Nucleus accumbens (tissue), 56 donors: ENCODE measurements around the gene TBC1D23.
A peak's percentile ranks its signal among the peaks of the same experiment; 100 is the strongest.
"Not testable (repeated sequence)": the region's sequence is repeated elsewhere in the genome, so short reads cannot be mapped to it uniquely, and the experiment has no call there.

Experiments
- DNase-seq, 56 donors: peaks; one replicate each; lab custom pipeline; 2025; lab: John Stamatoyannopoulos, UW

The TBC1D23 gene

DNA sequence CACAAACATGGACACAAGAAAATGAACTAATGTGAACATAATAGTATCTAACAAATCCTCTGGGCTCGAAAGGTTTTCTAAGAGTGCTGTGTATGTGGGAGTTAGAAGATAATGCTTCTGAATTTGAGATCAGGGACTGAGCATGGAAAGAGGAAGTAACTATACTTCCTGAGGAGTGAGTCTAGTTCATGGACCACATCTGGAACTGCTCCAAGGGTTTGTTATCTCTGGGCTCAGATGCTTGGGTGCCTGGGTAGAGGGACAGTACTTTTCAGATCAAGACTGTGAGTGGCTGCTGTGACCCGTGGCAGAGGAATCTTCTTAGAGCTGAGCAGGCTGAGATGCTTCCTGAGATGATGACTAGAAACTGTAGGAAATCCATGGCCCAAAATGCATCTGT lies 28.5 kb downstream of the TBC1D23 start:
- no peak for DNase-seq

DNA sequence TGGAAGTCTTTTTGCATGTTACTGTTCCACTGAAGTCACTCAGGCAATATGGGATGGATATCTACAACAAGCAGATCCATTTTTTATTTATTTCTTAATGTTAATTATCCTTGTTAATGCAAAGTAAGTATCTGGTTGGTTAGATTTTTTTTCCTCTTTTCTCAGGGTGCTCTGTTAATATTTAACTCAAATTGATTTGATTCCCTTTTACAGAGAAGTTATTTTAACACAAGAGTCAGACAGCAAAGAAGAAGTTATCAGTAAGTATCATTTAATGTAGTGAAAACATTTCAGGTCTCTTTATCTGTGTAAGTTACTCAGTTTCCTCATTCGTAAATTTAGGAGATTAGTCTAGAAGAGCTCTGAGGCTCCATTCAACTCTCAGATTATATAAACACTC lies 34.3 kb downstream of the TBC1D23 start:
- DNase-seq: no peak

DNA sequence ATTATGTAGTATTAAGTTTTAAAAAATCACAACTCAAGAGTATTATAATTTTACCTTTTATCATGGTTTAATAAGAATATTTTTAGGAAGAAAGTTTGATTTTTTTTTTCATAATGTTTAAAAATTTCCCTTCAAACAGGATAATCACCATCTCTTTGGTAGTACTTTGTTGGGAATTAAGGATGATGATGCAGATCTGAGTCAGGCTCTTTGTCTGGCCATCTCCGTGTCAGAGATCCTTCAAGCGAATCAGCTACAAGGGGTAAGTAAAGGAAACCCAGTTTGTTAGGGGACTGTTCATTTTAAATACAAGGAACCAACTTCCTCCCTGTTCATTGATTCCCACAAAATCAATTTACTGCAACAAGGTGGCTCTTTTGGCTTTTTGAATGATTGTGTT lies 37.0 kb downstream of the TBC1D23 start:
- no peak for DNase-seq

DNA sequence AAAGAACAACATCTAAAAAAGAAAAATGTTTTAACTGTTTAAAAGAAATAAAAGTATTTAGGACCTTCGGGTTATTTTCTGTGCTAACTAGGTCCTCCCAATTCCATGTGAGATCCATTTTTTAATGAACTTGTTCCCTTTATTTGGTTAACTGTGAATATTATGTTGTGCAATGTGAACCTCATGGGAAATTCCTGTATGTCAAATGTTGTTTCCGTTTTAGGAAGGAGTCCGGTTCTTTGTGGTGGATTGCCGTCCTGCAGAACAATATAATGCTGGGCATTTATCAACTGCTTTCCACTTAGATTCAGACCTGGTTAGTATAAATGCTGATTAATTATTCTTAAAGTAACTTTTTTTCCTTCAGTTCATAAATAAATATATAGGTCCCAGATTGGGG lies 38.2 kb downstream of the TBC1D23 start:
- DNase-seq: no peak

DNA sequence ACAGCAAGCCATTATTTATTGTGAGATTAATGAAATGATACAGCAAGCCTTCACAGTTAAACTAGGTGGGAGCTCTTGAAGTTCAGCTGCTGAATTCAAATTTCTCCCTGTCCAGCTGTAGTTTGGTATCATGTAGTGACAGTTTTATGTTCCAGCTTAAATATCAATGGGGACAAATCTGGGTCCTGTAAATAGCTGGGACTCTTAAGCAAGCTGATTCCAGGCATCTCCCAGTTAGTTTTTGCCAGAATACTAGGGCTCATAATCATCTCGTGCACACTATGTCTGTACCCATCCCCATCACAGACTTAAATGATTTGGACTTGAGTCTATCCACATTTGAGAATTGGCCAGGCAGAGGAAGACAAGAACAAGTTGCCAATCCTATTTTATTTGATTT lies 45.9 kb downstream of the TBC1D23 start:
- DNase-seq: no peak

DNA sequence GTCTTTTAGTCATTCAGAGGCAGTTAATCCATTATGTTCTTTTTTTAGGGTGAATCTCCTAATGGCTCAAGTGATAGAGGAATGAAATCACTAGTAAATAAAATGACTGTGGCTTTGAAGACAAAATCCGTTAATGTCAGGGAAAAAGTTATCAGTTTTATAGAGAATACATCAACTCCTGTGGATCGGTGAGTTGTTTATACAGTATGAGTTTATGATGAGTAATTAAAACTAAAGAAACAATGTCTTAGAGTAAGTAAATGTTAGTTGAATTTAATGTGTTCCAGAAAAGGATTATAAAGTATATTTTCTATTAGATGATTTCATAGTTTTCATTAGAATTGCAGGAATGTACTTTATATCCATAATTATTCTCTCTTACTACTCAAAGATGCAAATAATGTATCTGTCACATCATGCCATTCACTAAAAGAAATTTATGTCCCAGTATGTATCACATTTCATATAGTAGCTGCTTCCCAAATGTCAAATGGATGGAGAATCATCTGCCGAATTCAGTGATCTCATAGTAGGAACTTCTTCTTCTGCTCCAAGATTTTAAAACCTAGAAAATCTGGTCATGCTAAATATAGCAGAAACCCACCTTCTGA lies 49.7 kb downstream of the TBC1D23 start:
- DNase-seq: no peak

DNA sequence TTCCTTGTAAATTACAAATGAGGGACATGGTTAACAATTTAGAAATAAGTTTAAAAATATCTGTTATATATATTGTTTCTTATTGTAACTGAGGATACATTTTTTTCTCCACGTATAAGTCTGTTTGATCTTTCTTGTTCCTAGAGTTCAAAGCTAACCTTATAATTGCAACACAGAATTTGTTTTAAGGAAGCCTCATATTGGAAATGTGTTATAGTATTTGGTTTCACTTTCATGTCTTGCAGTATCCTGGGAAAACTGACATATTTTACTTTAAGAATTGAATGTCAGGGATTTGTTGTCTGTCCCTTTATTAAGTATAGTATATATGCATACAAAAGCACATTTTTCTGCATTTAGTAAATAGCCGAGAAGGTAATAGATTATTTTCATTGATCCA lies 50.2 kb downstream of the TBC1D23 start:
- DNase-seq: no peak

DNA sequence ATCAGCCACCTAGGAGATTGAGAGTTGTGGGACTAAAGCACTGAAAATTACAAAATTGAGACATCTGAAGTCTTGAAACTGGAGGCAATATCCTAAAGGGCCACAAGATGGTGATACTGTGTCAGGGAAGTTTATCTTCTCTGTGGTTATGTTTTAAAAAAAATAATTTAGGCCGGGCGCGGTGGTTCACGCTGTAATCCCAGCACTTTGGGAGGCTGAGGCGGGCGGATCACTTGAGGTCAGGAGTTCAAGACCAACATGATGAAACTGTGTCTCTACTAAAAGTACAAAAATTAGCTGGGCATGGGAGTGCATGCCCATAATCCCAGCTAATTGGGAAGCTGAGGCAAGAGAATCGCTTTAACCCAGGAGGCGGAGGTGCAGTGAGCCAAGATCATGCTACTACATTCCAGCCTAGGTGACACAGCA lies 55.9 kb downstream of the TBC1D23 start:
- DNase-seq: peak in 5 of 56 donors; percentile 7 to 41 (median 11)

DNA sequence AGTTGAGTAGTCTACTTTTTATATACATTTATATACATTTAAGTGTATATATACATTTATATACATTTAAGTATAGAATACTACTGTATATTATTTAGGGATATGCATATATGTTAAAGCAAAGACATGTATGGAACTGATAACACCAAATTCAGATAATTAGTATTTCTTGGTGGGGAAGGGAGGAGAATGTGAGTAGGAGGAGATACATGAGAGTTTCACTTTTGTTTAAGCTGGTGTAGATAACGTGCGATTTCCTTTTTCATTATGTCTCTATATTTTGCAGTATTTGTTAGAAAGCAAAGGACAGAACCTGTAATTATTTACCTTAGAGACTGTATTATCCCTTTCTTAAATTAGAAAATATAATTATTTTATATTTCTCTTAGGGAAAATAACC lies 57.1 kb downstream of the TBC1D23 start:
- DNase-seq: no peak

DNA sequence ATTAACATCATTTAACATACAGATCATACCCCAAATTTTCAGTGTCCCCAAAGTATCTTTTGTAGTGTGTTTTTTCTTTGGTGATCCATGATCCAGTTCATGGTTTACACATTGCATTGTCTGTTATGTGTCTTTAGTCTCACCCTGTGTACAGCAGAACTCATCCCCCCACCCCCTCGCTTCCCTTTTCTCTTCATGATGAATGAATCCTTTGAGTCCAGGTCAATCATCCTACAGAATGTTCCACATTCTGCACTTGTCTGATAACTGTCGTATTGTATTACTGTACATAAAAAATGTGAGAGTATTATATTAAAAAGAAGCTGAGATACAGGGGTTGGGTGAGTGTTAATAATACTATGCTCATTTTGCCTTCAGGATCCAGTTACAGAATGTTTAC lies 59.2 kb downstream of the TBC1D23 start:
- DNase-seq: no peak

DNA sequence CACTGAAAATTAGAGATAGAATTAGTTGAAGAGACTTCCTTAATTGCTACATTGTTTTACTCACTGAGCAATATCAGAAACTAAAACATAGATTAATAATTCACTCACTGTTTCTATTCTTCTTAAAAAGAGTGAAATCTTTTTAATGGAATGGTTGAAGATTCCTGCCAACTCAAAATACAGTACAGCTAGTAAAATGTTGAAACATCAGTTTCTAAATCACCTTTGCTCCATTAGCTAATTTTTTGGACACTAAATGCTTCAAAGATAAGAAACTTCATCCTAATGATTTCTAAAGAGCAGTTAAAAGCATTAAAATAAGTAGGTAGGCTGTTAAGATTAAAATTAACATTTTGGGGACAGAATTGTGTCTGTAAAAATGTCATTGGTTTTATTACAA lies 63.3 kb downstream of the TBC1D23 start:
- DNase-seq: no peak

DNA sequence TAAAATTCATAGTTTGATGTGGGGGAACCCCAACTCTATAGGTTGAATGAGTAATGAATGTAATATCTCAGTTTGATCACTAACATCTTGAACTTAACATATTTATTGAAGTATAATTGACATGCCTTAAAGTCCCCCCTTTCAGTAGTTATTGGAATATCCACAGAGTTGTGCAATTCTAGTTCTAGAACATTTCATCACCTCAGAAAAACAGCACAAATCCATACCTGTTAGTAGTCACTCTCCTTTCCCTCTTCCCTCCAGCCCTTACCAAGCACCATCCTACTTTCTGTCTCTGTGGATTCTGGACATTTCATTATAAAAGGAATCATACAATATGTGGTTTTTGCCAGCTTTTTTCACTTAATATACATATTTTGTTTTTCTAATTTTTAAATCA lies 65.0 kb downstream of the TBC1D23 start:
- no peak for DNase-seq

DNA sequence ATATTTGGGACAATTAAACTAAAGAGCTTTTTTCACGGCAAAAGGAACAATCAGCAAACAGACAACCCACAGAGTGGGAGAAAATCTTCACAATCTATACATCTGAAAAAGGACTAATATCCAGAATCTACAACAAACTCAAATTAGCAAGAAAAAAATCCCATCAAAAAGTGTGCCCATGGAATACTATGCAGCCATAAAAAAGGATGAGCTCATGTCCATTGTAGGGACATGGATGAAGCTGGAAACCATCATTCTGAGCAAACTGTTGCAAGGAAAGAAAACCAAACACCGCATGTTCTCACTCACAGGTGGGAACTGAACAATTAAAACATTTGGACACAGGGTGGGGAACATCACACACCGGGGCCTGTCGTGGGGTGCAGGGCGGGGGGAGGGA lies 66.6 kb downstream of the TBC1D23 start:
- DNase-seq: not testable (repeated sequence)

DNA sequence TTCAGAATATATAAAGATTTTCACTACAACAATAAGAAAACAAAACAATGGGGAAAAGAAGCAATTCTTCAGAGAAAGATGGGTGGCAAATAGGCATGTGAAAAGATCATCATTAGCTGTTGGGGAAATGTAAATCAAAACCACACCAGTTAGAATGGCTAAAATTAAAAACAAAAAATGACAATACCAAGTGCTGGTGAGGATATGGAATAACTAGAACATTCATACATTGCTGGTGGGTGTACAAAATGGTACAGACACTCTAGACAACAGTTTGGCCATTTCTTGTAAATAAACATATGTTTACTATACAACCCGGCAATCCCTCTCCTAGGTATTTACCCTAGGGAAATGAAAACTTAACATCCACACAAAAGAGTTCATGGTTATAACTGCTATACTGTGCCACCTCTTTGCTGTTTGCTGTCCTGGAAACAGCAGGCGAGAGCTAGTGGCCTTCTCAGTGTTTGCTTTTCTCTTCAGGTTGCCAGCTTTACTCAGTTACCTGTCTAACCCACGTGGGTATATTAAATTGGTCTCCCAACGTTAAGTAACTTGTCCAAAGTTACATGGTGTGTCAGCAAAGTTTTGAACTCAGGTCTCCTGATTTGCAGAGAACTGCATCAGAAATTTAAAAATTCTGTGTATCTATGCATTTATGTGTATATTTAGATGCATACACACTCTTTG lies 69.2 kb downstream of the TBC1D23 start:
- DNase-seq: no peak

DNA sequence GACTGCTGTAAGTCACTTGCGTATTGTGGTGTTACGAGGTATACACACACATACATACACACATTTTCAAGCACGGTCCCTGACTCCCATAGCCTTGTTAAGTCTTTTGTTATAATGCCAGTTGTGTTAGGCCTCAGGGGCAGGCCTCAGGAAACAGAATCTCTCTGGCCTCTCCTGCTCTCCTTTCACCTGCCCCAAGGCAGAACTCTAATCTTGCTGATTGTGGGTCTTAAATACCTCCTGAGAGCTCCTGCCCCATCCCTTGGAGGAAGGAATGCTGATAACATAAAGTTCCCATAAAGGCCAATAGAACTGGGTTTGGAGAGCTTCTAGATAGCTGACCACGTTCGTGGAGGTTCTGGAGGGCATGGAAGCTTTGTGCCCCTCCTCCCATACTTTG lies 69.9 kb downstream of the TBC1D23 start:
- no peak for DNase-seq

DNA sequence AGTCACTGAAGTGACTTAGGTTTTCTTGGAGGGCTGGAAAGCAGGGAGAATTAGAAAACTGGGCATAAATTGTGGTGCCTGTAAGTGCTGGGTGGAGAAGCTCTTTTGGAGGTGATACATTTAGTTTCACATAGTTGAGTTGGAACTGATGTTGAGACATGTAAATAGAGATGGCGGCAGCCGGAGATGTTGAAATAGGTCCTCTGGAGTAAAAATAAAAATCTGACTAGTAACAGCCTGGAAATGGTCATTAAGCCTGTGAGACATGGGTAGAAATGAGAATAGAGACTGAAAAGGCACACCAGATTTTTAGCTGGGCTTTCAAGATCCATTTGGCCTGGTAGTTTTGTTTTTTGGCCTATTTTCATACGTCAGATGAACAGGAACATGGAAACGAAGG lies 70.9 kb downstream of the TBC1D23 start:
- DNase-seq: no peak

DNA sequence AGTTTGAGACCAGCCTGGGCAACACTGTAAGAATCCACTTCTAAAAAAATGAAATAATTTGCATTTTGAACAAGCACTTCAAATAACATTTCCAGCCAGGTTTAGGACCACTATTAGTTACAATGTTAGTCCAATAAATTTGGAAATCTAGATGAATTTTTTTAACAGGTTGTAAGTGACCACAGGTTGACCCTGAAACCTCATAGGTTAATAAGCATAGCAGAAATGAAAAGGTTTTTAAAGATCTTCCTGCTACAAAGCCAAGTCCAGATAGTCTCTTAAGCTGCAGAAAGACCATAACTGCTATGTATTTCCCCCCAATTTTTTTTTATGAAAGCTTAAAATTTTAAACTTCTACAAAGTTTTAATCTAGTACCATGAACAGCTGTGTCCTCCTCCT lies 72.3 kb downstream of the TBC1D23 start:
- no peak for DNase-seq

DNA sequence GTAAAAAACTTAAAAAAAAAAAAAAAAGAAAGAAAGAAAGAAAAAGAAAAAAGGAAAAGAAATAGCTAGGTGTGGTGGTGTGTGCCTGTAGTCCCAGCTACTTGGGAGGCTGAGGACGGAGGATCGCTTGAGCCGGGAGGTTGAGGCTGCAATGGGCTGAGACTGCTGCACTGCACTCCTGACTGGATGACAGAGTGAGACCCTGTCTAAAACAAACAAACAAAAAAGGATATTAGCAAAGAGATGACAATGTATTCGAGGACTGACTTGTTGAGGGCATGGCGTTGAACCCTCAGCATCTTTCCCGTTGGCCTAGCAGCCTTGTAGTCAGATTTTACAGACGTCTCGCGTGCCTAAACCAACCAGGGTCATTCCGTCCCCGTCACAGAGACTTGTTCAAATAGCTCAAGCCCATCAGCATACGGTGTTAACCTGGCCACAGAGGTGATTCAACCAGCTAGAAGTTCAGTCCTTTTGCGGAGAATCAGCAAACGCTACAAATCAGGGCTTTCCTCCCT lies 73.2 kb downstream of the TBC1D23 start:
- peak in 5 of 56 donors; percentile 12 to 60 (median 50) for DNase-seq

DNA sequence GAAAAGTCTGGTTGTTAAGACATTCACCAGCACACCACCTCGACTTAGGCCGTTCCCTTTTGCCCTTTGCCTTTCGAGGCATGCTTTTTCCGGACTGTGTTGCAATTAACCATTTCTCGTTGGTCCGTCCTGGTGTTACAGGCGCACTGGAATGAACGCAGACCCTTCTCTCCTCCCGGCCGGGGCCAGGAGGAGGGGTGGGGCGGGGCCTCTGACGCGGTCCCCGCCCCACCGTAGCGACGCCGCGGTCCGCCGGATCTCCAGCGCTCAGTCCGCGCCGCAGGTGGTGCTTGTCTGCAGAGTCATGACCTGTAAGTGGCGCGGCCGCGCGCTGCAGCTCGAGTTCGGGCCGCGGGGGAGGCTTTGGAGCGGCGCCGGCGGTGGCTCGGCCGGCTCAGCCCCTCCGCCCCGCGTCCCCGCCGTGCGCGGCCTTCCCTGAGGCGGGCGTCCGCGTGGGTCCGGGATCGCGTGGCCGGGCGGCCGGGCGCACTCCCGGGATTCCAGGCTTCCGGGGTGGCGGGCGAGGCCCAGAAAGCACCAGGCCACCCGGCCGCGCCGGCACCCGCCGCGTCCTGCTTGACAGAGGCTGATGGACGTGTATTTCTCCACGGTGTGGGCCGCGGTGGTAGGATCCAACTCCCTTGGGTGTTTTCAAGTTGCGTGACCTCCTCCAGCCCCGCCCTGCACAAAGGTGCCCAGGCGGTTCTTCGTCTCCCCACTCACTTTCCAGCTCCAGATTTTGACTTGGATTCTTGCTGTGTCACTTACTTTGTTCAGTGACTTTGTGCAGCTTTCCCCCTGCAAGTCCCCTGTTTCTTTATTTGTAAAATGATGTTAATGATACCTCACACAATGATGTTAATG lies 73.9 kb downstream of the TBC1D23 start, which contains the start of gene NIT2:
NIT2 (plus strand) TSS at position 270 of the 864 bp plus-strand sequence; CDS start at position 305, 35 bp downstream.
- peak in 54 of 56 donors; percentile 14 to 80 (median 58) for DNase-seq

DNA sequence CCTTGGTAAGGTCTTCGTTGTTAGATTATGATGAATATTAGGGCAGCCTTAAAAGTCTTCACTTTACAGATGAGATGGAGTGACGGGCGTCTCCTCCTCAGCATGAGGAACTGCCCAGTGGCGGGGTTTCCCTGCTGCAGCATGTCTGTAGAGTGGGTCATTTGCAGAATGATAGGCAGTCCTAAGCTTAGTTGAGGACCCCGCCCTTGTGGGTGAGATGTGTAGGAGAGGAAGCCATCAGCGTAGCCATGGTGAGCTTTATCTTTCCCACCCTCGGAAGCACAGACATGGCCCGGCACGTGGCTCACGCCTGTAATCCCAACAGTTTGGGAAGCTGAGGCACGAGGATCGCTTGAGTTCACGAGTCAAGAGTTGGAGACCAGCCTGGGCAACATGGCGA lies 74.6 kb downstream of the TBC1D23 start:
- peak in 9 of 56 donors; percentile 4 to 20 (median 14) for DNase-seq

DNA sequence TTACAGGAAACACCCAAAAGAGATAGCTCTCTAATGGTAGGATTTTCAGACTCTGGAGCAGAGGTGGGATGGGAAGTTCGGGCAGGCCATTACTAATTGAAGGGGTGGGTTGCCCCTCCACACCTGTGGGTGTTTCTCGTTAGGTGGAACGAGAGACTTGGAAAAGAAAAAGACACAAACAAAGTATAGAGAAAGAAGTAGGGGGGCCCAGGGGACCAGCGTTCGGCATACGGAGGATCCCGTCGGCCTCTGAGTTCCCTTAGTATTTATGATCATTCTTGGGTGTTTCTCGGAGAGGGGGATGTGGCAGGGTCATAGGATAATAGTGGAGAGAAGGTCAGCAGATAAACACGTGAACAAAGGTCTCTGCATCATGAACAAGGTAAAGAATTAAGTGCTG lies 75.4 kb downstream of the TBC1D23 start:
- not testable (repeated sequence) for DNase-seq
